Heart left ventricle (tissue), 13 donors: ENCODE measurements around the gene TRIM27.

Experiments
- POLR2A ChIP-seq, 2 donors: fragments of 450-650 bp; IDR thresholded peaks; one replicate each; pipeline ENCODE4 v1.6.1; 2017; ENCODE audit warnings: antibody characterized with exemption in 2 of 2, mild to moderate bottlenecking in 2 of 2, moderate library complexity in 2 of 2
- TF ChIP-seq, protein P1 (sequence below), 12 donors: fragments of 200-600 bp; sonication (generic) in 4 of 12; IDR thresholded peaks; one replicate each; pipeline versions ENCODE4 v1.5.0 to v1.8.0; 2018 to 2022; ENCODE audit warnings: antibody characterized with exemption in 12 of 12, mild to moderate bottlenecking in 5 of 12
- donor health status: ischemic (EF 13 %, LVEDD 7.1; RV severe dilation, severe dysfunction).
- donor health status: DM: no; HTN: yes; CAD: no.
- donor health status: DM: no; HTN: no; CAD: no.
- donor health status: ischemic (EF 25% LVEDD 6.9; RV normal size, moderate dysfunction).
- donor health status: ischemic (EF 25% LVEDD 5.7; RV mildly dilated, moderate dysfunction).
- donor health status: ischemic (EF 35%, LVEDD 5.7; RV mildly dilated, moderate dysfunction).
- donor health status: nonischemic (EF 11% LVEDD 7.7; RV severe dilation, severe dysfunction).
- donor health status: DM: yes; HTN: yes; CAD: no.
- donor health status: PGD.
- donor health status: ischemic (EF 29% LVEDD 5.4; RV normal size, mild dysfunction).
- donor health status: nonischemic (EF 23%, LVEDD 6.1; RV moderate dilation, normal function).

DNA sequence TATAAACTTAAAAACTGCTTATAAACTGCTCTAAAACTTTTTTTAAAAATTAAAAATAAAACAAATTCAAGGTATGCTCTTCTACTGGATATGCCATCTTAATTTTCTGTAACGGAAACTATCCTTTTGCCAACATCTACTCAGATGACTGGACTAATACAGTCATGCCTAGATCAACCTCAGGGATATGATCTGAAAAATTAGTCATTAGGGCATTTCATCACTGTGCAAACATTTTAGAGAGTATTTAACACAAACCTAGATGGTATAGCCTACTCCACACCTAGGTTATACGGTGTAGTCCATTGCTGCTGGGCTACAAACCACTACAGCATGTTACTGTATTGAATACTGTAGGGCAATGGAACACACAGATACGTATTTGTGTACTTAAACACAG is 64.8 kb downstream of the TRIM27 start:
- no peak for TF ChIP-seq POLR2A (IDR thresholded peaks at IDR 0.05)
- TF ChIP-seq, protein P1, sequence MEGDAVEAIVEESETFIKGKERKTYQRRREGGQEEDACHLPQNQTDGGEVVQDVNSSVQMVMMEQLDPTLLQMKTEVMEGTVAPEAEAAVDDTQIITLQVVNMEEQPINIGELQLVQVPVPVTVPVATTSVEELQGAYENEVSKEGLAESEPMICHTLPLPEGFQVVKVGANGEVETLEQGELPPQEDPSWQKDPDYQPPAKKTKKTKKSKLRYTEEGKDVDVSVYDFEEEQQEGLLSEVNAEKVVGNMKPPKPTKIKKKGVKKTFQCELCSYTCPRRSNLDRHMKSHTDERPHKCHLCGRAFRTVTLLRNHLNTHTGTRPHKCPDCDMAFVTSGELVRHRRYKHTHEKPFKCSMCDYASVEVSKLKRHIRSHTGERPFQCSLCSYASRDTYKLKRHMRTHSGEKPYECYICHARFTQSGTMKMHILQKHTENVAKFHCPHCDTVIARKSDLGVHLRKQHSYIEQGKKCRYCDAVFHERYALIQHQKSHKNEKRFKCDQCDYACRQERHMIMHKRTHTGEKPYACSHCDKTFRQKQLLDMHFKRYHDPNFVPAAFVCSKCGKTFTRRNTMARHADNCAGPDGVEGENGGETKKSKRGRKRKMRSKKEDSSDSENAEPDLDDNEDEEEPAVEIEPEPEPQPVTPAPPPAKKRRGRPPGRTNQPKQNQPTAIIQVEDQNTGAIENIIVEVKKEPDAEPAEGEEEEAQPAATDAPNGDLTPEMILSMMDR (IDR thresholded peaks at IDR 0.05): no peak
